Erythroblast (primary cell): ENCODE data around the gene LMAN2.

Source experiments
- GATA1 ChIP-seq: IDR thresholded peaks from 2 replicates; pipeline ENCODE4 v1.6.1; 2011; ENCODE audit warnings: low read depth, mild to moderate bottlenecking, control low read depth, low read length, moderate library complexity
- POLR2A ChIP-seq: IDR thresholded peaks from 2 replicates; pipeline ENCODE4 v1.6.1; 2011; ENCODE audit warnings: mild to moderate bottlenecking, low read length

GRCh38 chr5:177366528-177367322, 15.3 kb upstream of the LMAN2 start:
- TF ChIP-seq POLR2A (no peak), GATA1 (no peak)
